Osteoblast (primary cell): Measurements from ENCODE around the gene TMEM147. TPM values are rescaled to one million over a fixed set of nuclear protein-coding genes. Genes with fewer than 3 reads are reported as not detected.

Experiments used
- DNase-seq: peaks from one replicate; pipeline ENCODE4 v3.0.0; 2011; ENCODE audit warnings: low spot score, mixed read lengths; ENCODE audit not compliant: insufficient read length; ENCODE audit errors: missing footprints
- H2AFZ ChIP-seq: 2 replicates; pipeline ENCODE4 v1.6.0; 2011; ENCODE audit warnings: mild to moderate bottlenecking, low read length
- H3K27ac ChIP-seq: 2 replicates; pipeline ENCODE4 v1.5.1; 2011; ENCODE audit warnings: mild to moderate bottlenecking, low read depth, low read length, moderate library complexity
- H3K27me3 ChIP-seq: 2 replicates; pipeline ENCODE4 v1.6.0; 2012; ENCODE audit warnings: mild to moderate bottlenecking, control low read depth, inconsistent platforms, low read length, moderate library complexity; ENCODE audit not compliant: insufficient read depth
- H3K36me3 ChIP-seq: 2 replicates; pipeline ENCODE4 v1.5.1; 2011; ENCODE audit warnings: mild to moderate bottlenecking, low read length, control low read depth, moderate library complexity; ENCODE audit not compliant: insufficient read depth
- H3K4me1 ChIP-seq: 2 replicates; pipeline ENCODE4 v1.5.1; 2011; ENCODE audit warnings: mild to moderate bottlenecking, low read length, control low read depth, moderate library complexity; ENCODE audit not compliant: insufficient read depth
- H3K4me2 ChIP-seq: 2 replicates; pipeline ENCODE4 v1.6.0; 2011; ENCODE audit warnings: mild to moderate bottlenecking, low read length; ENCODE audit not compliant: insufficient read depth
- H3K4me3 ChIP-seq: fragments of 200-600 bp; sonication (generic); 3 replicates; pipeline ENCODE4 v1.5.1; 2012; ENCODE audit warnings: mild to moderate bottlenecking, low read length, inconsistent platforms; ENCODE audit not compliant: insufficient read depth
- H3K79me2 ChIP-seq: 2 replicates; pipeline ENCODE4 v1.6.0; 2012; ENCODE audit warnings: mild to moderate bottlenecking, low read length, control low read depth, inconsistent platforms; ENCODE audit not compliant: insufficient read depth
- H3K9me3 ChIP-seq: 2 replicates; pipeline ENCODE4 v1.5.1; 2011; ENCODE audit warnings: low read depth, low read length, control low read depth
- H4K20me1 ChIP-seq: 2 replicates; pipeline ENCODE4 v1.6.0; 2012; ENCODE audit warnings: mild to moderate bottlenecking, low read length, control low read depth; ENCODE audit not compliant: insufficient read depth
- total RNA-seq: library from RNA; depleted of rRNA; stranded (reverse); fragments of >200 nt; gene quantifications from 2 replicates; pipeline ENCODE4 v1.2.3, GENCODE V29; 2012
- TF ChIP-seq, protein P1 (sequence below): IDR thresholded peaks from 2 replicates; pipeline ENCODE4 v1.5.1; 2011; ENCODE audit warnings: mild to moderate bottlenecking, low read depth, low read length, moderate library complexity; ENCODE audit errors: extremely low read depth

Gene TMEM147
- total RNA-seq, 1 donor = 98.8 TPM

DNA sequence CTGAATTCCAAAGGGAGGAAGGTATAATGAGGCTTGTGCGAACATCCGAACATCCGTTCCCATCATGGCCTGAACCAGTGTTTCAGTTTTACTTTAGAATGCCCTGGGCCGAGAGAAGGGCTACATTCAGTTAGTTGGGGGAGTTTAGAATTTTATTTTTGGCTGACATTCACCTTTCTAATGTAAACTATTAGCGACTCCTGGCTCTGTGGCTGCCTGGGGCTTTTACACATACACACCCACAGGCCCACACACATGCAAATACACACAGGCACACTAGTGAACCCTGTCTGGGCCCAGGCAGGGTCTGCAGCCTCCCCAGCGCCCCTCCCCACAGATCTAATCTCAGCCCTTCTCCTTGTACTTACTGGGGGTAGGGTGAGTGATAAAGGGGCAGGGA, 6.1 kb upstream of the TMEM147 start:
- Histone ChIP-seq H3K4me2 (no peak overlapping the region), H3K79me2 (peaks cover 8% of the 10 kb centered on the region), H3K27me3 (peaks cover 2% of the 10 kb centered on the region), H3K4me3 (no peak overlapping the region), H3K4me1 (peaks cover under 1% of the 10 kb centered on the region), H4K20me1 (no peaks in the 10 kb centered on the region), H3K9me3 (no peaks in the 10 kb centered on the region), H3K27ac (no peak overlapping the region), H2AFZ (no peak overlapping the region), H3K36me3 (peaks cover 12% of the 10 kb centered on the region)
- TF ChIP-seq, protein P1, sequence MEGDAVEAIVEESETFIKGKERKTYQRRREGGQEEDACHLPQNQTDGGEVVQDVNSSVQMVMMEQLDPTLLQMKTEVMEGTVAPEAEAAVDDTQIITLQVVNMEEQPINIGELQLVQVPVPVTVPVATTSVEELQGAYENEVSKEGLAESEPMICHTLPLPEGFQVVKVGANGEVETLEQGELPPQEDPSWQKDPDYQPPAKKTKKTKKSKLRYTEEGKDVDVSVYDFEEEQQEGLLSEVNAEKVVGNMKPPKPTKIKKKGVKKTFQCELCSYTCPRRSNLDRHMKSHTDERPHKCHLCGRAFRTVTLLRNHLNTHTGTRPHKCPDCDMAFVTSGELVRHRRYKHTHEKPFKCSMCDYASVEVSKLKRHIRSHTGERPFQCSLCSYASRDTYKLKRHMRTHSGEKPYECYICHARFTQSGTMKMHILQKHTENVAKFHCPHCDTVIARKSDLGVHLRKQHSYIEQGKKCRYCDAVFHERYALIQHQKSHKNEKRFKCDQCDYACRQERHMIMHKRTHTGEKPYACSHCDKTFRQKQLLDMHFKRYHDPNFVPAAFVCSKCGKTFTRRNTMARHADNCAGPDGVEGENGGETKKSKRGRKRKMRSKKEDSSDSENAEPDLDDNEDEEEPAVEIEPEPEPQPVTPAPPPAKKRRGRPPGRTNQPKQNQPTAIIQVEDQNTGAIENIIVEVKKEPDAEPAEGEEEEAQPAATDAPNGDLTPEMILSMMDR = no peak
- no peak for DNase-seq

DNA sequence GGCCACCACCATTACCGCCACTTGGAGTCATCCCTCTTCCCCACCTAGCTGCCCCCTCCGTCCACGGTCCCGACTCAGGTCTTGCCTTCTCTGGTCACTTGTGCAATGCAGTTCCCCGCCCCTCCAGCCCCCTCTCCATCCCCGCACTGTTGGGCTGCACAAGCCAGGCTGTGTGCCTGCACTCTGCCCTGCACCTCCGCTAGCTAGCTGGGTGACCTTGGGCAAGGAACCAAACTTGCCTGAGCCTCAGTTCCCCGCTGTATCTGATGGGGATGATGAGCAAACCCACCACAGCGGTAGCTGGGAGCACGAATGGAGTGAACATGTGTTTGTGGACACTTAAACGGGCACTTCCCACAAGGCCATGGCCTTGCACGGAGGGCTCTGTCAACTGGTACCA, 5.6 kb upstream of the TMEM147 start:
- DNase-seq = no peak
- Histone ChIP-seq H3K4me3 (no peak overlapping the region), H3K4me1 (peaks cover 6% of the 10 kb centered on the region), H3K27ac (no peak overlapping the region), H4K20me1 (no peaks in the 10 kb centered on the region), H3K27me3 (no peaks in the 10 kb centered on the region), H3K36me3 (peaks cover 12% of the 10 kb centered on the region), H3K9me3 (no peaks in the 10 kb centered on the region), H3K79me2 (peaks cover 13% of the 10 kb centered on the region), H2AFZ (no peak overlapping the region), H3K4me2 (no peak overlapping the region)
- TF ChIP-seq, protein P1 = no peak

DNA sequence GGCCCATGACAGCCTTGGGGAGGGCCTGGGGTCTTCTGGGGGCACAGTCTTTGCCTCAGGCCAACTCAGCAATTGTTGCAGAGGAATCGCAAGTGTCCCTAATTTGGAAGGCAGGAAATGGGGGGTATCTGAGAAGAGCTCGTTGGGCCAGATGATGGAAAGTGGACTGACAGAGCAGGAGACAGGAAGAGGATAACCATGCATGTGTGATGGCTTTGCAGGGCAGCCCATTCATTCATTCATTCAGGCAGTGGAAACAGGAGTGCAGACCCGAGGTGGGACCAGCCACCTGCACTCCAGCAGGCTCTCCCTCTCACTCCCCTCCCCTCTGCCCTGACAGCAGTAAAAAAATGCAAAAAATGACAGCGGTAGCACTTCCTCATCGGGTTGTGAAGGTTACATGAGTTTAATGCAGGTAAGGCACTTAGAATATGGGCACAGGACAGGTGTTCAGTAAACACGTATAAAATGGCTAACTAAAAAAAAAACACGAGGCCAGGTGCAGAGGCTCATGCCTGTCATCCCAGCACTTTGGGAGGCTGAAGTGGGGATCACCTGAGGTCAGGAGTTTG, 5.0 kb upstream of the TMEM147 start:
- no peak overlapping the region for H2AFZ ChIP-seq
- no peaks in the 10 kb centered on the region for H3K9me3 ChIP-seq
- TF ChIP-seq, protein P1 = no peak
- H3K4me2 ChIP-seq = no peak overlapping the region
- H3K27me3 ChIP-seq = no peaks in the 10 kb centered on the region
- peaks cover 12% of the 10 kb centered on the region for H3K36me3 ChIP-seq
- H3K4me3 ChIP-seq = no peak overlapping the region
- no peak overlapping the region for H3K27ac ChIP-seq
- H3K4me1 ChIP-seq = peaks cover 8% of the 10 kb centered on the region
- DNase-seq = peak; percentile 62
- no peaks in the 10 kb centered on the region for H4K20me1 ChIP-seq
- H3K79me2 ChIP-seq = peaks cover 18% of the 10 kb centered on the region

DNA sequence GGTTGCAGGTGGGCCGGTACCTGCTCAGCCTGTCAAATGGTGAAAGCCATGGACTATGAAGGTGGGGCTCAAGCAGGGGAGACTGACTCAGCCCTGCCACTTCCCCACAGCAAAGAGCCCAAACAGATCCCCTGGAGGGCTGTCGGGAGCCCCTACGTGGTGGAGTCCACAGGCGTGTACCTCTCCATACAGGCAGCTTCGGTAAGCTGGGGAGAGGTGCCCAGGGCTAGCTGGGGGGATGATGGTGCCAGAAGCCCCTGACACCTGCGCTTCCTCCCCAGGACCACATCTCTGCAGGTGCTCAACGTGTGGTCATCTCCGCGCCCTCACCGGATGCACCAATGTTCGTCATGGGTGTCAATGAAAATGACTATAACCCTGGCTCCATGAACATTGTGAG, 3.2 kb upstream of the TMEM147 start:
- TF ChIP-seq, protein P1 = no peak
- H3K27me3 ChIP-seq = no peaks in the 10 kb centered on the region
- no peak overlapping the region for H3K27ac ChIP-seq
- no peak overlapping the region for H3K4me3 ChIP-seq
- H3K9me3 ChIP-seq = no peaks in the 10 kb centered on the region
- peaks cover 35% of the 10 kb centered on the region for H3K79me2 ChIP-seq
- peaks cover 14% of the 10 kb centered on the region for H3K36me3 ChIP-seq
- no peak overlapping the region for H2AFZ ChIP-seq
- peaks cover 14% of the 10 kb centered on the region for H3K4me1 ChIP-seq
- no peak overlapping the region for H3K4me2 ChIP-seq
- peaks cover 3% of the 10 kb centered on the region for H4K20me1 ChIP-seq
- DNase-seq = no peak
